Activated naive CD8-positive, alpha-beta T cell treated with anti-CD3 and anti-CD28 coated beads, Interleukin-2, amount 50 U/mL, for 24 hours (primary cell): Measurements from ENCODE around the gene CREB5.

Experiments
- ATAC-seq: fragments of 150-1000 bp; cut with Tn5 transposase; one replicate; pipeline ENCODE4 v1.10.0; 2021
- DNase-seq: peaks from one replicate; pipeline ENCODE4 v3.0.0; 2021
- H3K27ac Mint-ChIP-seq: one replicate; pipeline ENCODE4 v1.8.0; 2021; ENCODE audit warnings: mild to moderate bottlenecking, mixed read lengths
- H3K27me3 Mint-ChIP-seq: one replicate; pipeline ENCODE4 v1.8.0; 2021; ENCODE audit warnings: mixed read lengths
- H3K36me3 Mint-ChIP-seq: one replicate; pipeline ENCODE4 v1.8.0; 2021; ENCODE audit warnings: low read depth, mixed read lengths
- H3K4me1 Mint-ChIP-seq: one replicate; pipeline ENCODE4 v1.8.0; 2021; ENCODE audit warnings: mixed read lengths
- H3K4me3 Mint-ChIP-seq: one replicate; pipeline ENCODE4 v1.8.0; 2021; ENCODE audit warnings: mild to moderate bottlenecking, moderate library complexity, mixed read lengths
- H3K9me3 Mint-ChIP-seq: one replicate; pipeline ENCODE4 v1.8.0; 2021; ENCODE audit warnings: mixed read lengths

The CREB5 gene

GRCh38 chr7:28646376-28647075 lies 234.2 kb downstream of the CREB5 start:
- no peak overlapping the region for H3K4me3 Mint-ChIP-seq
- DNase-seq, result no peak
- H3K9me3 Mint-ChIP-seq, result no peaks in the 10 kb centered on the region
- H3K27ac Mint-ChIP-seq, result no peak overlapping the region
- no peaks in the 10 kb centered on the region for H3K36me3 Mint-ChIP-seq
- ATAC-seq, result no peak
- no peaks in the 10 kb centered on the region for H3K27me3 Mint-ChIP-seq
- no peaks in the 10 kb centered on the region for H3K4me1 Mint-ChIP-seq

GRCh38 chr7:28647076-28647421 lies 234.7 kb downstream of the CREB5 start:
- no peaks in the 10 kb centered on the region for H3K4me1 Mint-ChIP-seq
- no peak overlapping the region for H3K27ac Mint-ChIP-seq
- H3K27me3 Mint-ChIP-seq, result no peaks in the 10 kb centered on the region
- H3K9me3 Mint-ChIP-seq, result no peaks in the 10 kb centered on the region
- DNase-seq, result no peak
- H3K4me3 Mint-ChIP-seq, result no peak overlapping the region
- no peaks in the 10 kb centered on the region for H3K36me3 Mint-ChIP-seq
- ATAC-seq, result no peak

DNA sequence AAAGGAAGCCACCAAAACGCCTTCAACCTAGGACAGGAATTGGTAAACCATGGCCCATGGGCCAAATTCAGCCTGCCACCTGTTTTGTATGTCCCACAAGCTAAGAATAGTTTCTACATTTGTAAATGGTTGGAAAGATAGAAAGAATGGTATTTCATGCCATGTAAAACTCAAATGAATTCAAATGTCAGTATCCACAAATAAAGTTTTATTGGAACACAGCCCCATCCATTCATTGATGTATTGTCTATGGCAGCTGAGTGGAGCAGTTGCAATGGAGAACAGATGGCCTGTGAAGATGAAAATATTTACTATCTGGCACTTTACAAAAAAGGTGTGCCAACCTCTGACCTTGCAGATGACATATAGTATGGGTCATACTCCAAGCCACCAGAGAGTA lies 236.9 kb downstream of the CREB5 start:
- no peaks in the 10 kb centered on the region for H3K4me1 Mint-ChIP-seq
- H3K36me3 Mint-ChIP-seq, result no peaks in the 10 kb centered on the region
- no peaks in the 10 kb centered on the region for H3K9me3 Mint-ChIP-seq
- ATAC-seq, result no peak
- no peak overlapping the region for H3K27ac Mint-ChIP-seq
- no peak overlapping the region for H3K4me3 Mint-ChIP-seq
- DNase-seq, result no peak
- H3K27me3 Mint-ChIP-seq, result no peaks in the 10 kb centered on the region

DNA sequence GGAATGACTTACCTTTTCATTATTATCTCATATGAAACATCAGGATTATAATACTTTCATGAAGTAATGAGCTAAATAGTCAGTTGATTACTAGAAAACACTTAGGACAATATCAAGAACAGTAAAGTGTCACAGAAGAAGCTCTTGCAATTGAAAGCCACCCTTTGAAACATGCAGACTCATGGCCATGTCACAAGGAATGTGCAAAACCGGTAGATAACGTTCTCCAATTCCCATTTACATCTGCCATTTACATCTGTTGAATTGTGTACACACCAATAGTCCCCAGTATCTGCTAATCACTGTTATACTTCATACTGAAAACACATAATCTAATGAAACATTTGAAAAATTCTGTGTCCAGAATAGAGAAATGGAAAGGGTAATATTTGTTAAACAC lies 237.5 kb downstream of the CREB5 start:
- Mint-ChIP-seq H3K36me3 (no peaks in the 10 kb centered on the region), H3K27me3 (no peaks in the 10 kb centered on the region), H3K4me1 (no peaks in the 10 kb centered on the region), H3K9me3 (no peaks in the 10 kb centered on the region), H3K27ac (no peak overlapping the region), H3K4me3 (no peak overlapping the region)
- DNase-seq (no peak), ATAC-seq (no peak)

DNA sequence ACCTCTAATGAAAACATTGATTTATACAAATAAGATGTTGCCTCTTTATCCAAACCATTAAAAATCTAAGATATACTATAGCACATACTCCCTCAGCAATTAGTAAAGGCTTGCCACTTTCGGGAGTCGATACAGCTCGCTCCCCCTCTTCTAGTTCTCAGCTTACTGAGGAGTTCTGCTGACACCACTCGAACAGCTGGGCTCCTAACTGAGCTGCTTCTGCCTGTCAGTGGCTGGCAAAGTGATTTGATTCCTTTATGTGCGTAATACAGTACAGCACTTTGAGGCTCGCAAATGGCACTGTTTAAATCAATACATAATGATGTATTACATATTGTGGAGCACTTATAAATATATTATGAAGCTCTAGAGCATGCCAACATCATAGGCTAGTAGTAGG lies 241.8 kb downstream of the CREB5 start:
- H3K27me3 Mint-ChIP-seq, result no peaks in the 10 kb centered on the region
- H3K27ac Mint-ChIP-seq, result no peak overlapping the region
- DNase-seq, result no peak
- ATAC-seq, result no peak
- peaks cover 4% of the 10 kb centered on the region for H3K9me3 Mint-ChIP-seq
- H3K4me1 Mint-ChIP-seq, result no peaks in the 10 kb centered on the region
- no peak overlapping the region for H3K4me3 Mint-ChIP-seq
- H3K36me3 Mint-ChIP-seq, result peaks cover 2% of the 10 kb centered on the region

DNA sequence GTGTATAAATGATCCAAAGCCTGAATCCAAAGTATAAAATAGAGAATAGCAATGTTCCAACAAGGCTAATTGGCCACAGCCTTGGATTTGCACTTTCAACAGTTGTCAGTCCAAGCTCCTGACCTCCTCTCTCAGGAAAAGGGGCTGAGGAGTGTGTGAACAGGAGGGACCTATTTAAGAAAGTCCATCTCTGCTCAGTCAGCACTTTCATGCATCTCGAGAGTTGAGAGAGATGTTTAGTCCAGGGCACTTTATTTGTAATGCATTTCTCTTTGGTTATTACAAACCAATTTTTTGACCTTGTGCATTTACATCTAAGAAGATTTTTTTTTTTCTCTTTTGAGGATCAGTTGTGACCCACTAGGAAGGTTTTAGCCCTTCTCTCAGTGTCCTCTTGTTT lies 244.2 kb downstream of the CREB5 start:
- Mint-ChIP-seq H3K9me3 (peaks cover 23% of the 10 kb centered on the region), H3K36me3 (peaks cover 5% of the 10 kb centered on the region), H3K4me1 (peaks cover 1% of the 10 kb centered on the region), H3K27ac (no peak overlapping the region), H3K27me3 (no peaks in the 10 kb centered on the region), H3K4me3 (no peak overlapping the region)
- DNase-seq (no peak), ATAC-seq (no peak)

GRCh38 chr7:28658381-28658780 lies 246.1 kb downstream of the CREB5 start:
- H3K9me3 Mint-ChIP-seq, result peaks cover 24% of the 10 kb centered on the region
- ATAC-seq (no peak), DNase-seq (no peak)
- peaks cover 6% of the 10 kb centered on the region for H3K36me3 Mint-ChIP-seq
- H3K4me3 Mint-ChIP-seq, result no peak overlapping the region
- H3K4me1 Mint-ChIP-seq, result peaks cover 14% of the 10 kb centered on the region
- peaks cover 4% of the 10 kb centered on the region for H3K27me3 Mint-ChIP-seq
- H3K27ac Mint-ChIP-seq, result no peak overlapping the region

DNA sequence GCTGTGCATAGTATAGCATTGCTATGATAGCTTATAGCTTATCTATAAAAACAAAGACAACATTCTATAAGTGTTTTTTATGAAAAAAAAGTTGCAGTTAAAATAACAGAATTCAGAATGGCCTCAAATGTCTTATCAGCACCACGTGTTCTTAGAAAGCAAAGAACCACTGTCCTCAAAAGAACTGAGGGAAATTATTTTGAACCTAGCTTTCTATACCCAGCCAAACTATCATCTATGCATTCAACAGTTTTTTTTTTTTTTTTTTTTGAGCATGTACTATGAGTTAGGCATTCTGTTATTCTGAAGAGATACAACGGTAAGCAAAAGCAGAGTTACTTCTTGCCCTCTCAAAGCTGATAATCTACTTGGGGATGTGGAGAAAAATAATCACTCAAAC lies 247.8 kb downstream of the CREB5 start:
- Mint-ChIP-seq H3K27ac (no peak overlapping the region), H3K36me3 (peaks cover 8% of the 10 kb centered on the region), H3K4me3 (no peak overlapping the region), H3K4me1 (peaks cover 14% of the 10 kb centered on the region), H3K27me3 (peaks cover 8% of the 10 kb centered on the region), H3K9me3 (peaks cover 24% of the 10 kb centered on the region)
- no peak for DNase-seq
- no peak for ATAC-seq

DNA sequence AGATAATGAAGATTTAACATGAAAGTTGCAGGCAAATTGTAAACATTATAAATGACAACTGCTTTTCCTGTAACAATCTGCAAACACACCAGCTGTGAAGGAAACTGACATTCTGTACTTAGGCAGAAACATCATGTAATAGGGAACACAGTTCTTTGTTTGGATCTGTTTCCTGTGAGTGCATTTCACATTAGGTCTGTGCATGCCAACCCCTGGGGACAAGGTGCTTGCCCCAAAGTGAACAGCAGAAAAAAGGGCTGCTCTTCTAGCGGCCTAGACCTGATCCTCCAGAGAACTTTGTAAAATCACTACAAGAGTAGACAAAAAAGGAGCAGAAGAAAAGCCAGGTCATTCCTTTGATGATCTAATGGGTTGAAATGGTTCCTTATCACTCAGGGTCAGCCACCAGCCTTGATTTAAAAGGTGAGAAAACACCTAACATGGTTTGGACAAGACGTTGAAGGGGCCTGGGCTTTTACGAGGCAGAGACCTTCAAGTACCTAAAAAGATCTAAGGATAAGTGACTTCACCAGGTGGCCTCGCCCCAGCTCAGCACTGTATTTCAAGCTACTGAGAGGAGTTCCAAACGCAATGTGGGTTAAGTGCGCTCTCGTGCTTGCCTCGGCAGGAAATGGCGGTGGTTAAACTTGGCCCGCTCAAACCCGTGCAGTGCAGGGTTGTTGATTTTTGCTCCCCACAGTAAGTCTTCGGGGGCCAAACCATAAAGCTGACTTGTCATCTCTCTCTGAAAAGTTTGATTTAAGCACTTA lies 249.7 kb downstream of the CREB5 start:
- peaks cover 8% of the 10 kb centered on the region for H3K27me3 Mint-ChIP-seq
- H3K4me1 Mint-ChIP-seq, result peaks cover 14% of the 10 kb centered on the region
- H3K36me3 Mint-ChIP-seq, result peaks cover 8% of the 10 kb centered on the region
- ATAC-seq, result peak; percentile 44
- no peak overlapping the region for H3K4me3 Mint-ChIP-seq
- peaks cover 24% of the 10 kb centered on the region for H3K9me3 Mint-ChIP-seq
- DNase-seq, result peak; percentile 19
- no peak overlapping the region for H3K27ac Mint-ChIP-seq

GRCh38 chr7:28666154-28666553 lies 253.8 kb downstream of the CREB5 start:
- Mint-ChIP-seq H3K4me1 (peaks cover 14% of the 10 kb centered on the region), H3K4me3 (no peak overlapping the region), H3K27me3 (peaks cover 8% of the 10 kb centered on the region), H3K9me3 (peaks cover 6% of the 10 kb centered on the region), H3K36me3 (peaks cover 4% of the 10 kb centered on the region), H3K27ac (no peak overlapping the region)
- DNase-seq (no peak), ATAC-seq (peak; percentile 80)

- peaks cover 4% of the 10 kb centered on the region for H3K27me3 Mint-ChIP-seq
- H3K4me1 Mint-ChIP-seq, result no peaks in the 10 kb centered on the region
- no peak overlapping the region for H3K27ac Mint-ChIP-seq
- H3K4me3 Mint-ChIP-seq, result no peak overlapping the region
- H3K9me3 Mint-ChIP-seq, result no peaks in the 10 kb centered on the region
- DNase-seq, result no peak
- ATAC-seq, result no peak
- peaks cover 2% of the 10 kb centered on the region for H3K36me3 Mint-ChIP-seq
Measured at GRCh38 chr7:28668085-28668484, 255.8 kb downstream of the CREB5 start.

DNA sequence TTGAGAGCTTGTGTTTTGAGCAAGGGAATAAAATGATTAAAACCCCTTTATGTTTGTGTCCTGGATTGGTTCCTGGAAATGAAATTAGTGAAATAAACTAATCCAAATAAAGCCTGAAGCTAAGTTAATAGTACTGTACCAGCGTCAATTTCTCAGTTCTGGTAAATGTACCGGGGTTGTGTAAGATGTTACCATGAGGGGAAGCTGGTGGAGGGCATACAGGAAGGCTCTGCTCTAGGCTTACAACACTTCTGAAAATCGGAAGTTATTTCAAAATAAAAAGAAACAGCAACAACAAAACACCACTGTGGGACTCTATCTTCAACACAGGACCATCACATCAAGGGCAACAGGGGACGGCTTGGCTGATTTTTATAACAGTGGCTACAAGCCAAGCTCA lies 257.0 kb downstream of the CREB5 start:
- Mint-ChIP-seq H3K36me3 (peaks cover under 1% of the 10 kb centered on the region), H3K27ac (no peak overlapping the region), H3K4me1 (no peaks in the 10 kb centered on the region), H3K4me3 (no peak overlapping the region), H3K9me3 (no peaks in the 10 kb centered on the region), H3K27me3 (peaks cover 3% of the 10 kb centered on the region)
- ATAC-seq (no peak), DNase-seq (no peak)

- no peak for ATAC-seq
- Mint-ChIP-seq H3K36me3 (no peaks in the 10 kb centered on the region), H3K27me3 (peaks cover 2% of the 10 kb centered on the region), H3K27ac (no peak overlapping the region), H3K9me3 (no peaks in the 10 kb centered on the region), H3K4me1 (no peaks in the 10 kb centered on the region), H3K4me3 (no peak overlapping the region)
- DNase-seq, result no peak
Measured at GRCh38 chr7:28671526-28671925, 259.2 kb downstream of the CREB5 start.

DNA sequence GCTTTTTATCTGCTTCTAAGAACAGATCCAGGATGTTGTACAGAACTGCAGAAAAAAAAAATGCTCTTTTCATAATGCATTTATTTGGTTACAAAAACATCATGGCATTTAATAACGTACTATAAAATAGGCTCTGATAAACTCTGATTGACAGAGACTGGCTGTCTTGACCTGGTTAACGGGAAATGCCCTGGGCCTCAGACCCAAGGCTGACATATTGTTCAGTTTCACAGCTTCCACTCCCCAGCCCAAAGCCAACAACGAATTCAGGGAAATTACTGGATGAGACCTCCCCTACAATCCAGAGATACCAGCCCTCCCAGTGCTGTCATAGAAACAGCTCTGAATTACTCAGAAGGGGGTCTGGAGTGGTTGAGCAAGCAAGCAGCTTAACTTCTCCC lies 260.1 kb downstream of the CREB5 start:
- no peak for ATAC-seq
- H3K36me3 Mint-ChIP-seq, result no peaks in the 10 kb centered on the region
- no peak overlapping the region for H3K4me3 Mint-ChIP-seq
- H3K27ac Mint-ChIP-seq, result no peak overlapping the region
- no peak for DNase-seq
- no peaks in the 10 kb centered on the region for H3K4me1 Mint-ChIP-seq
- no peaks in the 10 kb centered on the region for H3K9me3 Mint-ChIP-seq
- H3K27me3 Mint-ChIP-seq, result peaks cover 2% of the 10 kb centered on the region

DNA sequence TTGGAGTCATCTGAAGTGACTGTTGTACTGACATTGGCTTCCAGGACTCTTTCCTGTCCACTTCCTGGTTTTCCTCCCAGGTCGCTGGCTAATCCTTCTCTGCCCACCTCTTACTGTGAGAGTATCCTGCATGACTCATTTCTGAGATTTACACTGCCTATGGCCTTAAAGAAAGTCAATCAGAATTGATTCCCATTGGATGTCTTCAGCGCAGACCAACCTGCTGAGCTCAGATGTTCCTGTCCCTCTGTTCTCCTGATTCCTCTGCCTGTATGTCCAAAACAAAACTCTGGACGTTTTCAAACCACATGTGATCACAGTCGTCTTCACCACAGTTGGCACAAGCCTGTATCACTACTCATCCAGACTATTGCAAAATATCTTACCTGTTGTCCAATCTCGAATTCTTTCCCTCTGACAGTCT lies 262.1 kb downstream of the CREB5 start:
- ATAC-seq (no peak), DNase-seq (no peak)
- Mint-ChIP-seq H3K36me3 (no peaks in the 10 kb centered on the region), H3K27me3 (peaks cover 2% of the 10 kb centered on the region), H3K4me1 (no peaks in the 10 kb centered on the region), H3K27ac (no peak overlapping the region), H3K9me3 (no peaks in the 10 kb centered on the region), H3K4me3 (no peak overlapping the region)
